HK-2 (cell line): ENCODE results near the gene EFNA4.

Experiments used
- DNase-seq: peaks from one replicate; pipeline ENCODE4 v3.0.0-alpha.2; 2018; ENCODE audit not compliant: unreplicated experiment

Gene EFNA4

DNA sequence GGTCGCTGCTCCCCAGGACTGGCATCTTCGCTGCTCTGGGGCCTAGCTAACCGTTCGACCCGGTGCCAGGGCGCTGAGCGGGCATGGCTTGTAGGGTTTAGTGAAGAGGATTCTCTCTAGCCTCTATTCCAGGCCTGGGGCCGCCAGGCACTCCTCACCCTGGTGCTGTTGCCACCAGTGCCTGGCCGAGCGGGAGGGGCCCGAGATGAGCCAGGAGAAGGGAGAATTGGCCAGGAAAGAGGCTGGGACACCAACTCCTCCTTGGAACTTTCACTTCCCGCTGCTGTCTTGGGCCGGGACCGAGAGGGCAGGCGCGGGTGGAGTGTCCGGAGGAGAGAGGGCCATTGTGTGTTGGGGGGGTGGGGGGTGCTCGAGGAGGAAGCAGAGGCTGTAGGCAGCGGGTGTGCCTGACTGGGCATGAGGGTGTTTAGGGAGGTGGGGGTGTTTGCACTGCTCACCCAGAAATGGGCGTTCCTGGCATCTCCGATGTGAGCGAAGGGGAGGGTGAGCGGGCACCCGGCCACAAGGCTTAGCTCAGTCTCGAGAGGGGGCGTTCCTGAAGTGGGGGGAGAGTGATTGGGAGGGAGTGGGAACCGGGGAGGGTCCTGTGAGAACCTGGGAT is 11.7 kb upstream of the EFNA4 start:
- DNase-seq: peak; percentile 65

- no peak for DNase-seq
These were observed 10.8 kb upstream of the EFNA4 start for GRCh38 chr1:155052439-155053395.

- no peak for DNase-seq
These were observed 9.9 kb upstream of the EFNA4 start for GRCh38 chr1:155053531-155054105.

GRCh38 chr1:155057104-155057503 is 6.4 kb upstream of the EFNA4 start:
- DNase-seq: no peak

DNA sequence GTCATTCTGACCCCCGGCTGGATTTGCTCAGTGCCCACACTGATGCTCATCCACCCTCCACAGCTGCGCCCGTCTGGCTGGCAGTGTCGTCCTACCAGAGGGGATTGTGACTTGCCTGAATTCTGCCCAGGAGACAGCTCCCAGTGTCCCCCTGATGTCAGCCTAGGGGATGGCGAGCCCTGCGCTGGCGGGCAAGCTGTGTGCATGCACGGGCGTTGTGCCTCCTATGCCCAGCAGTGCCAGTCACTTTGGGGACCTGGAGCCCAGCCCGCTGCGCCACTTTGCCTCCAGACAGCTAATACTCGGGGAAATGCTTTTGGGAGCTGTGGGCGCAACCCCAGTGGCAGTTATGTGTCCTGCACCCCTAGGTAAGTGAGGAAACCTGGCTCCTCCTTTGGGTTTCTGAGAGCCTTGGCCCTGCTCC is 5.7 kb upstream of the EFNA4 start:
- no peak for DNase-seq

- DNase-seq: no peak
These were observed 2.8 kb upstream of the EFNA4 start for GRCh38 chr1:155060736-155061135.

- peak; percentile 96 for DNase-seq
These were observed 2.0 kb upstream of the EFNA4 start for GRCh38 chr1:155061381-155062150.

GRCh38 chr1:155062151-155062686 is 1.3 kb upstream of the EFNA4 start:
- no peak for DNase-seq

- DNase-seq: no peak
These were observed 683 bp upstream of the EFNA4 start for GRCh38 chr1:155062702-155063411.

DNA sequence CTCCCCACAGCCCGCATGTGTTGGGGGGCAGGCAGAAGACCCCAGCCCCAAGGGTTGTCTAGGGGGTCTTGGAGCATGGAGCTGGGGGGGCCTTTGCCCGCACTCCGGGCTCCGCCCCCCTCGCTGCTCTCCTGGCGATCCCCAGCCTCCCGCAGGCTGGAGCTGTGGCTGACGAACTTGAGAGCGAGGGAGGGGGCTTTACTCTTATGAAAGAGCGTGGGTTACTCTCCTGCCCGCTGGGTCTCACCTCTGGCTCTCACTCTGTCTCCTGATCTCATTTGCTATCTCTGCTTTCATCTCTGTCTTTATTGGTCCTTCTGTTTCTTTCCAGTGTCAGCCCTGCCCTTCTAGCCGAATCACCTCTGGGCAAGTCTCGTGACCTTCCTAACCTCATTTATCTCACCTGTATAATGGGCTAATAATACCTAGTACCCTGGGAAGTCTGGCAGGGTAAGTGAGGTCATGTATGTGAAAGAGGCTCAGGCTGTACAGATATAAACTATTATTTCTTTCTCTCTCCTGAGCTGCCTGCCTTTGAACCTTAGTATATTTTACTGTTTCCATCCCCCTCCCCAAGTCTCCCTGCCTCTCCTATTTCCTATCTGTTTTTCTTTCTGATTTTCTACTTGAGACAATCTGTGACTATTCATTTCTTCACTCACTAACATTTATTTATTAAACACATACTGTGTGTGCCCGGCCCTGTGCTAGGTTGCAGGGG is 731 bp downstream of the EFNA4 start:
- no peak for DNase-seq

DNA sequence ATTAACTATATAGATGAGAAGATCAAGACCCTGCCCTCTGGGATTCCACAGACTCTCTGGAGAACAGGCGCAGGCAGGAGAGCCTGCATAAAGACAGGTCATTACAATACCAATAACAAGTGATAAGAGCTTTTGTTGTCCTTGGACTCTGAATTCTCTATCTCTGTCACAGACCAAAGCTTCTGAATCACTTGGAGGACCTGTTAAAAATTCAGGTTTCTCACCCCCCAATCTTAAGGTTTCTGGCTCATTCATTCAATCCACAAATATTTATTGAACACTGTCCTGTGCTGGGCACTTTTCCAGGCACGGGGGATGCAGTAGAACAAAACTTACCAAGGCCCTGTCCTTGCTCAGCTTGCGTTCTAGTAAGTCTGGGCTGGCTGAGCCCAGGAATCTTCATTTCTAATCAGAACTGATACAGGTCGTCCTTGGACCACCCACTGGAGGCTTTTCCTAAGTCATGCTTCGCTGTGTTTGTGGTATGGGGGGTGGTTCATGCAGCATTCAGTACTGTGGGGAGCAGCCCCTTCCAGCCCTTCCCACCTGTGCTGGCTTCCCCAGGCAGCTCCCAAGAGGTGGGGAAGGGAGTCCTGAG is 1.4 kb downstream of the EFNA4 start:
- DNase-seq: no peak

GRCh38 chr1:155066777-155067176 is 3.2 kb downstream of the EFNA4 start:
- no peak for DNase-seq

GRCh38 chr1:155068599-155068998 is 5.1 kb downstream of the EFNA4 start:
- no peak for DNase-seq

- DNase-seq: no peak
These were observed 6.1 kb downstream of the EFNA4 start for GRCh38 chr1:155069551-155070157.

DNA sequence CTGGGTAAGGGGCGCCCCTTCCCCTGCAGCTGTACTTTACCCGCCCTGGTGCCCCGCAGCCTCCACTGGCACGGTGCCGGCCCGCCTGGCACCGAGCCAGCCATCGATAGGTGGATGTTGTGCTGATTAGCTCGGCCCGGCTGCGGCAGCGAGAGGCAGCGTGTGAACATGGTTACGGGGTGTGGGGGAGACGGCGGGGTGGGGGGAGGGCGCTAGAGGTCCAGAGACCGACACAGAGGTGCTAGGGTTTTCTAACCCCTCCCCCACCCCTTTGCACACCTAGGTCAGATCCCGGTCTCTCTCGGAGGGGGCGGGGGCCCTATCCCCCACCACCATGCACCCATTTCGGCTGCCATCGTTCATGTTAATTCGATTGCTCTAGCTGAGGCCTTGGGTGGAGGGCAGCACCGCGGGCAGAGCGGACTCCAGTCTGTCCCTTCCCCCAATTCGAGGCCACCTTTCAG is 6.7 kb downstream of the EFNA4 start:
- DNase-seq: no peak

GRCh38 chr1:155070721-155071569 is 7.4 kb downstream of the EFNA4 start:
- DNase-seq: no peak

DNA sequence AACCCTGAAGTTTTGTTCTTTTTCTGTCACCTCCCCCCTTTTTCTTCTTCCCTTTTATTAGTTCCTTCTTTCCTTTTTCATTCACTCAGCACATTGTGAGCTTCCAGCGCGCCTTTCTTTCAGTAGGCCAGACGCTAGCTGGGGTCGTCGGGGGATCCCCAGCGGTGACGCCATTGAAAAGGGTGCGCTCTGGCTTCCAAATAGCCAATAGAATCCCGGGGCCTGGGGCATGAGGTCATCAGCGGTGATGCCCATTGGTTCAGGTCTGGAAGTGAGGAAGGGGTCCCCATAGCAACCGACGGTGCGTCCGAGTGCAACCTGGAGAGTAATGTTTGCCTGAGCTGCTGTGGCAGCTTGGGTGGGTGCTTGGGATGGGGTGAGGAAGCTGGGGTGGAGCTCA is 8.2 kb downstream of the EFNA4 start:
- DNase-seq: no peak

DNA sequence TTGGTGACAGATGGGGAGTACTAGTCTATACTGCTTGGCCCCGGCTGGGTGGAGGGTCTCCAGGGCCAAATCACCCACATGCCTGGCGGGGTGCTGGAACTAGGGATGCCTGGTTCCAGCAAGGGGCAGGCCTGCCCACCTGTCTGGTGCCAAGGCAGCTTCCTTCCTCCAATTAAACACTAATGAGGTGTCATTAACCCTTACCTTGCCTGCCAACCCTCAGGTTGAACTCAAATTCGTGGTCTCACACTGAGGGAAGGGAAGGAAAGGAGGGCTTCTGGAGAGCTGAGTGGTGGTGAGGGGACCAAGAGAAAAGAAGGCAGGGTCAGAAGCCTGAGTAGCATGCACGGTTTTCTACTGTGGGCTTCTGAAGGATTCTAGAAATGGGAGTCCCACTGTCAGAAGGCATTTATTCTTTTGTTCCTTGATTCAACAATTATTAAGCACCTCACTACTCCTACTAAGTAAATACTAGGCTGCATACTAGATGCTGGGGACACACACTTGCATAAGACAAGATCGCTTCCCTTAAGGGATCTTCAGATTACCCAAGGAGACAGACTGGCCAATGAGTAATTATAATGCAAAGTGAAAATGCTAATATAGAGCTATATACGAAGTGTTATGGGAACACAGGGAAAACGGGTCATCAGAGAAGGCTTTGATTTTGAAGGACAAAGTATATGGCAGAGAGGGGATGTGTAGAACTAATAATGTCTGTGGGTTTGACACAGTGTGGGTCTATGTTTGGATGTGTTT is 9.2 kb downstream of the EFNA4 start:
- DNase-seq: no peak
